Measurements from ENCODE around the gene MAP3K4. TPM values are rescaled to one million over a fixed set of nuclear protein-coding genes. Genes with fewer than 3 reads are reported as not detected.

MAP3K4 gene
- total and polyA plus RNA-seq, 2 of the 8 experiments (the other 6 are each of a cell fraction or from before 2014, with no cell fraction given): 16.6 to 51.6 TPM

DNA sequence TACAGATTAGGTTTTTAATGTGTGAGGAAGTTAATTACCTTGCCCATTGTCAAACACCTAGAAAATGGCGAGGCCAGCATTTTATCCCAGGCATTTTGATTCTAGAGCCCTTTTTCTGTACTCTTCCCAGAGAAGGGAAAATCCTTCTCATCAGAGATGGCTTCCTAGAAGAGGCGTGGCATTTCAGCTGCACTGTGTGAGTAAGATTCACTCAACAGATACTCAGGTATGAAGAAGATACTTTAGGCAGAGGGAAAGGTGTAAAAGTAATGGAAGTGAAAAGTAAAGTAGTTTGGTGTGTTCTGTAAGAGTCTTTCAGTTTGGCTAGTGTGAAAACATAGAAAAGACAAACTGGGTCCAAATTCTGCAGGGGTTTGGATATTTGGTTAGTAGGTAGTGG, 113.8 kb downstream of the MAP3K4 start:
- no peak overlapping the region for H3K27ac ChIP-seq (ENCODE audit: low read depth, low read length)
- no peaks in the 10 kb centered on the region for H3K27me3 ChIP-seq (replicated peaks in 1 of 4; ENCODE audit: control insufficient read depth in 3 of 4, extremely low read depth in 1 of 4, insufficient read depth in 3 of 4, low read length in 3 of 4)
- H3K9me3 ChIP-seq (ENCODE audit: insufficient read depth in 2 of 2, low read depth in 1 of 2, low read length in 1 of 2): no peaks in the 10 kb centered on the region
- no peak overlapping the region for H3K4me2 ChIP-seq (ENCODE audit: insufficient read depth in 1 of 2, low read depth in 2 of 2, low read length in 2 of 2)
- H3K36me3 ChIP-seq (ENCODE audit: control insufficient read depth in 2 of 4, insufficient read depth in 4 of 4, low read length in 3 of 4): peaks cover 16 to 52% (median 34%) of the 10 kb centered on the region in 4 experiments
- no peak overlapping the region for H2AFZ ChIP-seq (ENCODE audit: low read length)
- H3K56ac ChIP-seq (replicated peaks; ENCODE audit: insufficient read length, low read depth, low read length): no peak overlapping the region
- no peaks in the 10 kb centered on the region for H4K20me1 ChIP-seq (replicated peaks in 1 of 2; ENCODE audit: control insufficient read depth in 1 of 2, insufficient read depth in 2 of 2, low read length in 2 of 2)
- ChIA-PET POLR2A (ENCODE audit: partially characterized antibody) (no interaction called here), CTCF (ENCODE audit: partially characterized antibody) (interaction anchor here (0.7 to 1.4 kb wide), 5 partner anchors 261 to 269 kb away, joined by 3 to 4 read pairs (median 3); no protein-coding TSS in a partner anchor)
- no peak overlapping the region for H3K9ac ChIP-seq (replicated peaks in 1 of 4; ENCODE audit: extremely low read depth in 1 of 4, low read depth in 3 of 4, low read length in 3 of 4)
- no peak overlapping the region for H3K23ac ChIP-seq (ENCODE audit: insufficient read length)
- H2BK120ac ChIP-seq (replicated peaks; ENCODE audit: low read depth, low read length): no peak overlapping the region
- H4K91ac ChIP-seq (replicated peaks; ENCODE audit: insufficient read length, low read length): no peak overlapping the region
- no peak overlapping the region for H3K4ac ChIP-seq (replicated peaks; ENCODE audit: insufficient read length, low read depth, low read length)
- FAIRE-seq: no peak
- H3K4me3 ChIP-seq (ENCODE audit: extremely low read depth in 1 of 4, insufficient read depth in 2 of 4, low read depth in 3 of 4, low read length in 4 of 4): no peak overlapping the region
- no peak overlapping the region for H2BK5ac ChIP-seq (ENCODE audit: low read depth, low read length)
- H2BK15ac ChIP-seq (ENCODE audit: low read length): no peak overlapping the region
- no peak overlapping the region for H2AK5ac ChIP-seq (ENCODE audit: low read depth, low read length)
- no peak overlapping the region for H3K18ac ChIP-seq (ENCODE audit: extremely low read depth, low read length)
- no peak overlapping the region for H2BK12ac ChIP-seq (ENCODE audit: low read depth, low read length)
- DNase-seq (ENCODE audit: low read depth in 1 of 2, low spot score in 2 of 2): no peak
- H3K79me2 ChIP-seq (ENCODE audit: control insufficient read depth in 1 of 2, insufficient read depth in 2 of 2, low read length in 2 of 2): no peaks in the 10 kb centered on the region
- H3K79me1 ChIP-seq (ENCODE audit: low read depth, low read length): no peaks in the 10 kb centered on the region
- H3K14ac ChIP-seq (ENCODE audit: insufficient read length): no peak overlapping the region
- no peak overlapping the region for H4K8ac ChIP-seq (ENCODE audit: extremely low read depth, insufficient read depth, low read length)
- no peaks in the 10 kb centered on the region for H3K4me1 ChIP-seq (replicated peaks in 1 of 4; ENCODE audit: control insufficient read depth in 3 of 4, insufficient read depth in 4 of 4, low read length in 3 of 4)
- H4K5ac ChIP-seq (ENCODE audit: insufficient read length, low read depth, low read length): no peak overlapping the region
- no peak overlapping the region for H2BK20ac ChIP-seq (ENCODE audit: low read length)
- no peaks in the 10 kb centered on the region for H3K23me2 ChIP-seq (ENCODE audit: low read depth, low read length)
- 98% methylated on average over 2 of the region's 2 CpGs; no CpG with 5 or more reads in 1 of the 2 experiments for WGBS, 2 experiments (ENCODE audit: extremely low coverage in 1 of 2, insufficient coverage in 1 of 2, insufficient read length in 1 of 2, insufficient replicate concordance in 2 of 2, low coverage in 1 of 2, low lambda C conversion rate in 2 of 2, missing lambda C conversion rate in 1 of 2)
- no peak for TF ChIP-seq TEAD4 (IDR thresholded peaks at IDR 0.05; ENCODE audit: low read depth, low read length)
- TF ChIP-seq FOSL1 (IDR thresholded peaks at IDR 0.05; ENCODE audit: insufficient read depth, low read depth, low read length): no peak
- no peak for TF ChIP-seq JUN (IDR thresholded peaks at IDR 0.05; ENCODE audit: low read depth, low read length)
- TF ChIP-seq MAFK (IDR thresholded peaks at IDR 0.05; ENCODE audit: low read depth, low read length): no peak
- TF ChIP-seq RBBP5 (IDR thresholded peaks at IDR 0.05; ENCODE audit: borderline replicate concordance, low read depth, low read length): no peak
- no peak for TF ChIP-seq POLR2AphosphoS5 (IDR thresholded peaks at IDR 0.05; ENCODE audit: low read depth, low read length)
- no peak for TF ChIP-seq CHD2 (IDR thresholded peaks at IDR 0.05; ENCODE audit: low read length)
- TF ChIP-seq RXRA (IDR thresholded peaks at IDR 0.05; ENCODE audit: insufficient read depth, low read depth, low read length): no peak
- no peak for TF ChIP-seq CTBP2 (IDR thresholded peaks at IDR 0.05; ENCODE audit: borderline replicate concordance, insufficient read depth, insufficient read length, low read length)
- TF ChIP-seq CEBPB (IDR thresholded peaks at IDR 0.05; ENCODE audit: low read depth, low read length): no peak
- no peak for TF ChIP-seq SIRT6 (IDR thresholded peaks at IDR 0.05; ENCODE audit: low read length)
- no peak for TF ChIP-seq SP1 (IDR thresholded peaks at IDR 0.05; ENCODE audit: low read depth, low read length)
